OCI-M2 (cell line): ENCODE data around the gene FTCD.
"Not testable (repeated sequence)": the region's sequence is repeated elsewhere in the genome, so short reads cannot be mapped to it uniquely, and the experiment has no call there.

Experiments
- DNase-seq: peaks from one replicate; lab custom pipeline; 2025; ENCODE audit not compliant: unreplicated experiment; lab: John Stamatoyannopoulos, UW

The FTCD gene

GRCh38 chr21:46171996-46172862 is 16.9 kb upstream of the FTCD start:
- DNase-seq, result no peak

- DNase-seq, result no peak
These were observed 16.2 kb upstream of the FTCD start for GRCh38 chr21:46171585-46171984.

- not testable (repeated sequence) for DNase-seq
These were observed 15.2 kb upstream of the FTCD start for GRCh38 chr21:46170436-46171193.

GRCh38 chr21:46168659-46169386 is 13.4 kb upstream of the FTCD start:
- no peak for DNase-seq

- no peak for DNase-seq
These were observed 12.9 kb upstream of the FTCD start for GRCh38 chr21:46168238-46168637.

GRCh38 chr21:46165098-46165497 is 9.7 kb upstream of the FTCD start:
- DNase-seq, result no peak

- no peak for DNase-seq
These were observed 8.0 kb upstream of the FTCD start for GRCh38 chr21:46163380-46163779.

GRCh38 chr21:46161633-46162592 is 6.5 kb upstream of the FTCD start:
- DNase-seq, result no peak

GRCh38 chr21:46160907-46161632 is 5.7 kb upstream of the FTCD start:
- DNase-seq, result no peak

- DNase-seq, result no peak
These were observed 5.2 kb upstream of the FTCD start for GRCh38 chr21:46160657-46160906.

- no peak for DNase-seq
These were observed 4.7 kb upstream of the FTCD start for GRCh38 chr21:46159841-46160656.

GRCh38 chr21:46159390-46159789 is 4.0 kb upstream of the FTCD start:
- DNase-seq, result no peak

- no peak for DNase-seq
These were observed 3.4 kb upstream of the FTCD start for GRCh38 chr21:46158666-46159300.

- no peak for DNase-seq
These were observed 2.6 kb upstream of the FTCD start for GRCh38 chr21:46157987-46158451.

- DNase-seq, result no peak
These were observed 2.1 kb upstream of the FTCD start for GRCh38 chr21:46157396-46157986.

GRCh38 chr21:46156678-46157077 is 1.3 kb upstream of the FTCD start:
- no peak for DNase-seq

- DNase-seq, result no peak
These were observed 933 bp upstream of the FTCD start for GRCh38 chr21:46156378-46156645.

- DNase-seq, result no peak
These were observed 345 bp downstream of the FTCD start for GRCh38 chr21:46154955-46155513.
